Astrocyte of the cerebellum (primary cell): ENCODE measurements around the gene DGKH.

Experiments
- DNase-seq: peaks from one replicate; pipeline ENCODE4 v3.0.0-alpha.2; 2011; ENCODE audit warnings: low read depth
- H3K4me3 ChIP-seq: 2 replicates; pipeline ENCODE4 v1.5.1; 2011; ENCODE audit warnings: mild to moderate bottlenecking, low read depth, low read length, moderate library complexity
- CTCF ChIP-seq: IDR thresholded peaks from 2 replicates; pipeline ENCODE4 v1.5.1; 2012; ENCODE audit warnings: low read length, low read depth, moderate library complexity, mild to moderate bottlenecking; ENCODE audit errors: missing control alignments
- in situ Hi-C: cut with HindIII; loops from 2 replicates; pipeline ENCODE4 v1.10.0; 2017; ENCODE audit warnings: low sequenced_read_pairs

The DGKH gene

GRCh38 chr13:42056583-42056982, 8.1 kb downstream of the DGKH start:
- in situ Hi-C loops = no loop called here
- DNase-seq = no peak
- no peak for TF ChIP-seq CTCF
- no peak overlapping the region for H3K4me3 ChIP-seq

- no peak overlapping the region for H3K4me3 ChIP-seq
- TF ChIP-seq CTCF = no peak
- in situ Hi-C loops = no loop called here
- DNase-seq = no peak
Observed at GRCh38 chr13:42057918-42058530, 9.6 kb downstream of the DGKH start.

- TF ChIP-seq CTCF = no peak
- in situ Hi-C loops = no loop called here
- no peak overlapping the region for H3K4me3 ChIP-seq
- no peak for DNase-seq
Observed at GRCh38 chr13:42061943-42062342, 13.5 kb downstream of the DGKH start.

DNA sequence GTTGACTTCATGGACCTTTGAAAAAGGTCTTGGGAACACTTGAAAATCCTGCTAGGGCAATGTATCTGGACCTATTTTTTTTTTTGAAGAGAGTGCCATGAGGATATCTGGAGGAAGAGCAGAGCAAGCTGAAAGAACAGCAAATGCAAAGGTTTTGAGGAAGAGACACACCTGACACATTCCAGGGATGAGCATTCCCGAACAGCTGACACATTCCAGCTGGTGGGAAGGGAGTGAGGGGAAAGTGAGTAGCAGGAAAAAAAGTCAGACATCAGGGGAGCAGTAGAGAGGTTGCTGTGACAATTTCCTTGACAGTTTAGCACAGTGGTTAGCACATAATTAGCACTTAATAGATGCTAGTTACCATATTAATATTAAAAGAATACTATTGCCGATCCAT, 14.7 kb downstream of the DGKH start:
- in situ Hi-C loops = no loop called here

DNA sequence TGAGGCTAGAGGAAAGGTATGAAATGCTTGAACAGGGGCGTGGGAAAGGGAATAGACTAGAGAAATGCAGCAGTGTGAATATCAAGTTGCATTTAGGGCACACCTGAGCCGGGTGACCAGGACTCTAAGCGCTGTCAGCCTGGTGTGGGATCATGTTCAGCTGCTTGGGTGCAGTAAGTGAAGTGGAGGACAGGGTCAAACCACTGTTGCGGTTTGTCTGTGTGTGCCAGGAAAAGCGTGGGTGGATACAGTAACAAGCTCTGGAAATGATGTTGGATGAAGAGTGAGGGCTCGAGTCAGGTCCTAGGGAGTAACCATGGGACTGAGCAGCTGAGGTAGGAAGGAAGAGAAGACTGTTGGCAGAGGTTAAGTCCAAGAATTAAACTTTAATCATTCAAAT, 15.8 kb downstream of the DGKH start:
- no peak for DNase-seq
- in situ Hi-C loops = no loop called here
- no peak overlapping the region for H3K4me3 ChIP-seq
- no peak for TF ChIP-seq CTCF

More for the DNA sequence above, 14.7 kb downstream of the DGKH start:
- no peak for DNase-seq
- no peak overlapping the region for H3K4me3 ChIP-seq
- no peak for TF ChIP-seq CTCF

DNA sequence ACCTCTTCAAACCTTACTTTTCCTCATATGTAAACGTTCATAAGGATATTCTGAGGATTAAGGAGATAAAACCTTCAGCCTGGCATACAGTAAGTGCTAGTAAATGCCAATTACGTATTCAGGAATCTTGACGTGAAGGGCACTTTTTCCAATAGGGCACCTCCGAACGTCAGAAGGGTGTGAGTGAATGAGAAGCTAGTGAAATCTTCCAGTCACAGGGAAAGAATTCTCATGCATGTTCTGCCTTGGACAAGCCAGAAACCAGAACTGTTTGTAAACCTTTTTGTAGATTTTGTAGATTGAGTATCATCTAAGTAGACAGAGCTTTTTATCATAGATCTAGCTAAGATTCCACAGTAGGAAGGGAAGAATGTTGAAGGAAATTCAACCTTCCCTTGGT, 16.5 kb downstream of the DGKH start:
- in situ Hi-C loops = no loop called here

More for the DNA sequence above, 16.5 kb downstream of the DGKH start:
- DNase-seq = no peak
- H3K4me3 ChIP-seq = no peak overlapping the region
- no peak for TF ChIP-seq CTCF
